B cell (primary cell): Measurements from ENCODE around the gene HCK. TPM values are rescaled to one million over a fixed set of nuclear protein-coding genes. Genes with fewer than 3 reads are reported as not detected.

ENCODE experiments used
- ATAC-seq: fragments of 200-7000 bp; cut with Tn5 transposase; one replicate; pipeline ENCODE4 v1.10.0; 2021; ENCODE audit warnings: low read depth, mild to moderate bottlenecking, moderate number of reproducible peaks, moderate library complexity
- CTCF ChIA-PET: fragments of 350-600 bp; sonication (Branson Sonifier 250); formaldehyde crosslinking; loops from one replicate; lab custom pipeline; 2021; ENCODE audit warnings: antibody characterized with exemption, inconsistent platforms; lab: Charles Lee
- POLR2A ChIA-PET: fragments of 350-600 bp; sonication (Branson Sonifier 250); formaldehyde crosslinking; loops from one replicate; lab custom pipeline; 2021; ENCODE audit warnings: antibody characterized with exemption; lab: Charles Lee
- DNase-seq: peaks from one replicate; pipeline ENCODE4 v3.0.0; 2013
- H2AFZ ChIP-seq: 2 replicates; pipeline ENCODE4 v1.6.1; 2012; ENCODE audit warnings: mild to moderate bottlenecking, low read depth, low read length; ENCODE audit not compliant: insufficient read depth, poor library complexity, severe bottlenecking
- H3K27ac ChIP-seq, 2 donors: 1 replicate in 1 of 2; 2 replicates in 1 of 2; pipeline ENCODE4 v1.5.1; 2012 to 2013; ENCODE audit warnings: low read length in 2 of 2, mild to moderate bottlenecking in 2 of 2, moderate library complexity in 1 of 2
- H3K27me3 ChIP-seq, 4 experiments: fragments of 200-600 bp in 1 of 4; sonication (generic) in 1 of 4; replicated peaks in 1 of 4; 1 replicate in 2 of 4; 2 replicates in 2 of 4; pipeline versions ENCODE4 v1.6.1 to v1.7.0; 2013 to 2016; ENCODE audit warnings: low read length in 3 of 4, mild to moderate bottlenecking in 2 of 4, mixed read lengths in 1 of 4, moderate library complexity in 1 of 4; ENCODE audit not compliant: insufficient read depth in 4 of 4, control insufficient read depth in 3 of 4; ENCODE audit errors: control extremely low read depth in 1 of 4
- H3K36me3 ChIP-seq, 2 experiments: replicated peaks in 1 of 2; 1 replicate in 1 of 2; 2 replicates in 1 of 2; pipeline versions ENCODE4 v1.6.1 to v1.7.1; 2013; ENCODE audit warnings: low read length in 1 of 2; ENCODE audit not compliant: insufficient read depth in 2 of 2, control insufficient read depth in 1 of 2; ENCODE audit errors: control extremely low read depth in 1 of 2, extremely low read depth in 1 of 2
- H3K4me1 ChIP-seq, 2 donors: fragments of 200-600 bp in 1 of 2; sonication (generic) in 1 of 2; 1 replicate in 1 of 2; 2 replicates in 1 of 2; pipeline versions ENCODE4 v1.5.1 to v1.6.1; 2013 to 2017; ENCODE audit warnings: low read length in 2 of 2; ENCODE audit not compliant: control insufficient read depth in 2 of 2, insufficient read depth in 2 of 2
- H3K4me2 ChIP-seq: replicated peaks from 2 replicates; pipeline ENCODE3; 2012; ENCODE audit warnings: mild to moderate bottlenecking, low read depth, low read length; ENCODE audit not compliant: poor library complexity, severe bottlenecking
- H3K4me3 ChIP-seq, 5 experiments: fragments of 200-600 bp in 1 of 5; sonication (generic) in 1 of 5; 1 replicate in 3 of 5; 2 replicates in 2 of 5; pipeline versions ENCODE4 v1.5.1 to v1.7.0; 2011 to 2016; ENCODE audit warnings: low read length in 4 of 5, mild to moderate bottlenecking in 4 of 5, low read depth in 2 of 5, control low read depth in 1 of 5, moderate library complexity in 1 of 5; ENCODE audit not compliant: insufficient read depth in 1 of 5; ENCODE audit errors: control extremely low read depth in 1 of 5, extremely low read depth in 1 of 5
- H3K79me2 ChIP-seq: fragments of 200-600 bp; sonication (generic); one replicate; pipeline ENCODE4 v1.6.0; 2016; ENCODE audit warnings: low read length; ENCODE audit not compliant: control insufficient read depth, insufficient read depth
- H3K9ac ChIP-seq: fragments of 200-600 bp; sonication (generic); 2 replicates; pipeline ENCODE4 v1.6.1; 2017; ENCODE audit warnings: mild to moderate bottlenecking, low read length, moderate library complexity
- H3K9me3 ChIP-seq, 3 donors: one replicate each; pipeline versions ENCODE4 v1.6.1 to v1.7.1; 2013; ENCODE audit warnings: low read length in 2 of 3; ENCODE audit not compliant: control insufficient read depth in 2 of 3, insufficient read depth in 1 of 3; ENCODE audit errors: control extremely low read depth in 1 of 3
- H4K20me1 ChIP-seq: 2 replicates; pipeline ENCODE4 v1.6.0; 2012; ENCODE audit warnings: mild to moderate bottlenecking, low read length; ENCODE audit not compliant: insufficient read depth, control insufficient read depth, poor library complexity, severe bottlenecking
- H3K27ac Mint-ChIP-seq: one replicate; pipeline ENCODE4 v1.8.0; 2021; ENCODE audit warnings: mixed read lengths
- H3K27me3 Mint-ChIP-seq: one replicate; pipeline ENCODE4 v1.8.0; 2021; ENCODE audit warnings: mixed read lengths
- H3K4me1 Mint-ChIP-seq: one replicate; pipeline ENCODE4 v1.8.0; 2021; ENCODE audit warnings: mixed read lengths
- H3K4me3 Mint-ChIP-seq: one replicate; pipeline ENCODE4 v1.8.0; 2021; ENCODE audit warnings: mixed read lengths
- H3K9me3 Mint-ChIP-seq: one replicate; pipeline ENCODE4 v1.8.0; 2022; ENCODE audit warnings: mixed read lengths; ENCODE audit not compliant: insufficient read depth
- EZH2 ChIP-seq: IDR thresholded peaks from 2 replicates; pipeline ENCODE4 v1.6.1; 2012; ENCODE audit warnings: borderline replicate concordance, low read depth, mild to moderate bottlenecking, moderate library complexity, low read length; ENCODE audit not compliant: insufficient read depth, poor library complexity, severe bottlenecking
- WGBS: methylation state at CpG from one replicate; pipeline ENCODE4 v1.1.5; 2013; ENCODE audit warnings: missing lambda C conversion rate; ENCODE audit not compliant: insufficient coverage; 5-methylcytosine and 5-hydroxymethylcytosine counted together
- intact Hi-C: fragments of 100-400 bp; cut with micrococcal nuclease; formaldehyde crosslinking; loops from one replicate; pipeline ENCODE4 v1.10.0; 2022
- polyA plus RNA-seq: library from polyadenylated mRNA; depleted of rRNA; stranded (reverse); fragments of >200 nt; gene quantifications from 2 replicates; pipeline ENCODE4 v1.2.3, GENCODE V29; 2012
- total RNA-seq, 2 donors: library from RNA; stranded (reverse); fragments of 120-200 nt in 1 of 2; gene quantifications; 1 replicate in 1 of 2; 2 replicates in 1 of 2; pipeline versions ENCODE4 v1.2.3 to v1.2.4, GENCODE V29; 2013 to 2022
- TF ChIP-seq, protein P1 (sequence below): fragments of 200-600 bp; IDR thresholded peaks from one replicate; pipeline ENCODE4 v1.8.0; 2022; ENCODE audit warnings: antibody characterized with exemption, mild to moderate bottlenecking

Gene HCK
- total and polyA plus RNA-seq, 2 donors (not counting 1 experiment from before 2014, with no cell fraction given), result 33.3 to 48.6 TPM

DNA sequence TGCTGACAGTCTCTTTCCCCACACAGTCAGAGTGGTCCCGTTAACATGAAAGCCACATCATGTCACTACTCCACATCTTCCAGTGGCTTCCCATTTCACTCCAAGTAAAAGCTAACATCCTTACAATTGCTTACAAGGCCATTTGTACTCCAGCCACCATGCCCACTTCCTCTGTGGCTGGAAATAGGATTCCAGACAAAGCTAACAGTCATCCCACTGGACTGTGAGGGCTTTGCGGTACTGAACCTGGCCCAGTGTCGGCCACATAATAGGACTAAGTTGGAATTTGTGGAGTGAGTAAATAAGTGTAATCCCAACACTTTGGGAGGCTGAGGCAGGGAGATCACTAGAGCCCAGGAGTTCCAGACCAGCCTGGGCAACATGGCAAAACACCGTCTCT, 31.0 kb upstream of the HCK start:
- H3K36me3 ChIP-seq, result no peaks in the 10 kb centered on the region
- Mint-ChIP-seq H3K4me3 (no peak overlapping the region), H3K4me1 (peaks cover 25% of the 10 kb centered on the region), H3K27ac (no peak overlapping the region), H3K27me3 (peaks cover 62% of the 10 kb centered on the region), H3K9me3 (no peaks in the 10 kb centered on the region)
- intact Hi-C loops, result no loop called here
- no peak overlapping the region for H3K27ac ChIP-seq
- ATAC-seq (no peak), DNase-seq (no peak)
- H3K4me1 ChIP-seq, result peaks cover 15 to 21% of the 10 kb centered on the region in 2 donors
- no peak overlapping the region for H3K4me3 ChIP-seq
- no peak overlapping the region for H2AFZ ChIP-seq
- H3K9ac ChIP-seq, result no peak overlapping the region
- no peaks in the 10 kb centered on the region for H3K79me2 ChIP-seq
- 43% methylated on average over 1 of the region's 4 CpGs for WGBS
- peaks cover 0 to 4% (median 0%) of the 10 kb centered on the region in 3 donors for H3K9me3 ChIP-seq
- POLR2A ChIA-PET, result no interaction called here
- TF ChIP-seq, protein P1, sequence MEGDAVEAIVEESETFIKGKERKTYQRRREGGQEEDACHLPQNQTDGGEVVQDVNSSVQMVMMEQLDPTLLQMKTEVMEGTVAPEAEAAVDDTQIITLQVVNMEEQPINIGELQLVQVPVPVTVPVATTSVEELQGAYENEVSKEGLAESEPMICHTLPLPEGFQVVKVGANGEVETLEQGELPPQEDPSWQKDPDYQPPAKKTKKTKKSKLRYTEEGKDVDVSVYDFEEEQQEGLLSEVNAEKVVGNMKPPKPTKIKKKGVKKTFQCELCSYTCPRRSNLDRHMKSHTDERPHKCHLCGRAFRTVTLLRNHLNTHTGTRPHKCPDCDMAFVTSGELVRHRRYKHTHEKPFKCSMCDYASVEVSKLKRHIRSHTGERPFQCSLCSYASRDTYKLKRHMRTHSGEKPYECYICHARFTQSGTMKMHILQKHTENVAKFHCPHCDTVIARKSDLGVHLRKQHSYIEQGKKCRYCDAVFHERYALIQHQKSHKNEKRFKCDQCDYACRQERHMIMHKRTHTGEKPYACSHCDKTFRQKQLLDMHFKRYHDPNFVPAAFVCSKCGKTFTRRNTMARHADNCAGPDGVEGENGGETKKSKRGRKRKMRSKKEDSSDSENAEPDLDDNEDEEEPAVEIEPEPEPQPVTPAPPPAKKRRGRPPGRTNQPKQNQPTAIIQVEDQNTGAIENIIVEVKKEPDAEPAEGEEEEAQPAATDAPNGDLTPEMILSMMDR, result no peak
- no peak for TF ChIP-seq EZH2
- peaks cover 0 to 67% (median 27%) of the 10 kb centered on the region in 4 experiments for H3K27me3 ChIP-seq
- CTCF ChIA-PET, result interaction anchor here (2.2 kb wide), 1 partner anchor 10 kb away, joined by 26 read pairs; no protein-coding TSS in a partner anchor
- no peaks in the 10 kb centered on the region for H4K20me1 ChIP-seq
- no peak overlapping the region for H3K4me2 ChIP-seq

- Histone ChIP-seq H3K4me1 (peaks cover 2 to 5% of the 10 kb centered on the region in 2 donors), H3K9me3 (no peaks in the 10 kb centered on the region), H3K4me2 (no peak overlapping the region), H3K27ac (no peak overlapping the region), H4K20me1 (no peaks in the 10 kb centered on the region), H2AFZ (no peak overlapping the region), H3K27me3 (peaks cover 0 to 47% (median 16%) of the 10 kb centered on the region in 4 experiments), H3K79me2 (no peaks in the 10 kb centered on the region), H3K4me3 (no peak overlapping the region), H3K9ac (no peak overlapping the region), H3K36me3 (no peaks in the 10 kb centered on the region)
- intact Hi-C loops, result loop anchor here (2.0 kb wide), 1 partner anchor 72 kb away; the partner anchor contains the start of gene PDRG1
- peak; percentile 44 for DNase-seq
- Mint-ChIP-seq H3K4me1 (peaks cover 10% of the 10 kb centered on the region), H3K27ac (no peak overlapping the region), H3K9me3 (no peaks in the 10 kb centered on the region), H3K4me3 (no peak overlapping the region), H3K27me3 (peaks cover 44% of the 10 kb centered on the region)
- CTCF ChIA-PET, result interaction anchor here (1.2 to 2.0 kb wide), 4 partner anchors 10 to 202 kb away, joined by 3 to 6 read pairs (median 5); no protein-coding TSS in a partner anchor
- WGBS, result 85% methylated on average over 2 of the region's 6 CpGs
- ATAC-seq, result peak; percentile 41
- TF ChIP-seq, protein P1, result peak; percentile 27
- TF ChIP-seq EZH2, result no peak
- POLR2A ChIA-PET, result no interaction called here
Measured at GRCh38 chr20:32024683-32025295, 27.3 kb upstream of the HCK start.
